ENCODE data around the gene RTL9.
"Not testable (repeated sequence)": the region's sequence is repeated elsewhere in the genome, so short reads cannot be mapped to it uniquely, and the experiment has no call there.

Gene RTL9

GRCh38 chrX:110358548-110358947 is at the start of gene RTL9:
Gene RTL9, plus strand, starts transcription at chrX:110358848. Its CDS starts 91,770 bp downstream, at chrX:110450618.
- no peak for DNase-seq

- DNase-seq, result no peak
Observed at GRCh38 chrX:110310000-110310790, 48.5 kb upstream of the RTL9 start.

GRCh38 chrX:110310896-110311295 is 47.8 kb upstream of the RTL9 start:
- DNase-seq, result no peak

GRCh38 chrX:110311437-110312230 is 47.0 kb upstream of the RTL9 start:
- no peak for DNase-seq

- no peak for DNase-seq
Observed at GRCh38 chrX:110315551-110315950, 43.1 kb upstream of the RTL9 start.

- DNase-seq, result no peak
Observed at GRCh38 chrX:110316351-110317060, 42.1 kb upstream of the RTL9 start.

DNA sequence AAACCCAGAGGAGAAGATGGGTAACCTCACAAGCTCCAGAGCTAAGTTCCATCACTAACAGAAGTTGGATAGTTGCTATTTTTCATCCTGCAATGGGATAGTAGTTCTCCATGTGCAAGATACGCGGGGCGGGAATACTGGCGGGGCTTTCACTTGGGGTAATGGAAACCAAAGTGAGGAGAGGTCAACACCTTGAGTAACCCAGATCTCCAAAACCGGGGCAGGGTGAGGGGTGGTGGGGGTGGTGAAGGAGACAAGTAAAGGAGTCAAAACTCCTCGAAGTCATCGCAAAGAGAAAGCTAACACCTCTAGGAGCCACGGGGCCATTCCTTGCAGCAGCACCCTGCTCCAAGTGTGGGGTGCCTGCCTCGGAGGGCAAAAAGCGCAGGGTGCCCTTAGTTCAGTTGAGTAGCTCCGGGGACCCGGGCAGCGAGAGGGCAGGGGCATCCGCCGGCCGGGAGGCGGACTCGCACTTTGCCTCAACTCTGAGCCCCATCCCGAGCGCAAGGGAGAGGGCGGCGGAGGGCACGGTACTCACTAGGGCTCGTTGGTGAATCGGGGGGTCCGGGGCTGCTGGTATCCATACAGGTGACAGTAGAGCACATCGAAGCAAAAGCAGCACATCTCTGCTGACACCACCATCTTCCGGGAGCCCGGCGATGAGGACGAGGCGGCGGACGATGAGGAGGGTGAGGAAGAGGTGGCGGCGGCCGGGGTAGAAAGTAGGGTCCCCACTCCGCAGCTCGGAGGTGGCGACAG is 41.4 kb upstream of the RTL9 start:
- DNase-seq, result no peak

GRCh38 chrX:110317820-110318663 is 40.6 kb upstream of the RTL9 start, which contains the start of gene AMMECR1:
Gene AMMECR1, minus strand, starts transcription at chrX:110318085. Its CDS starts 14 bp downstream, at chrX:110318071.
- peak; percentile 33 for DNase-seq

DNA sequence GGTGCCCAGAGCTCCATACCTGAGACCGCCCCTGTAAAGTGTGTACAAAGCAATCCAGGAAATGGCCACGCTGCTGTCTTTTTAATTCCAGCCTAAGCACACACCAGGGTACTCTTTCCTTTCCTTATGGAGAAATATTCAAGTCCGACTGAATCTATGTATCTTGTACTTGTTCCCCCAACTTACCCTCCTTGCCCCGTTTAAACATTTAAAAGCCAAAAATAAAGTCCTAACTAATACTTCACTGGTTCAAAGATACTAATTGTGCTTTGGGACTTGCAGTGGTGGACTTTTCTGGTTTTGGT is 40.0 kb upstream of the RTL9 start:
- DNase-seq, result no peak

- no peak for DNase-seq
Observed at GRCh38 chrX:110320381-110320987, 38.2 kb upstream of the RTL9 start.

DNA sequence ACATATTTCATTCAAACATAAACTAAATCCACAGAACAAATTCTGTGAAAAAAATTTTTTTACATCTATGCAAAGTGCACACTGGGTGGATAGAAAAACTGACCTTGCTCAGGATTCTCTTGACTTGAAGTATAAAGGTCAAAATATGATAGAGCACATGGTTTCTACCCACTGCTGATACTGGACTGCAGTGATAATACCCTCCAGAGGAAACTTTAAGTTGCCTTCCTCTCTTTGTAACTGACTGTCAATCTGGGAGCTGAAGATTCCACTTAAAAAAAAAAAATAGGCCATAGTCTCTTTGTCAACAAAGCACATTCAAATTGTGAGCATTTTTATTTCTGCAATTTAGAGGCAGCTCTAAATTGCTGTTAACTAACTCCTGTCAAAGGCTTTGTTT is 37.6 kb upstream of the RTL9 start:
- DNase-seq, result no peak

- DNase-seq, result no peak
Observed at GRCh38 chrX:110321670-110322069, 37.0 kb upstream of the RTL9 start.

DNA sequence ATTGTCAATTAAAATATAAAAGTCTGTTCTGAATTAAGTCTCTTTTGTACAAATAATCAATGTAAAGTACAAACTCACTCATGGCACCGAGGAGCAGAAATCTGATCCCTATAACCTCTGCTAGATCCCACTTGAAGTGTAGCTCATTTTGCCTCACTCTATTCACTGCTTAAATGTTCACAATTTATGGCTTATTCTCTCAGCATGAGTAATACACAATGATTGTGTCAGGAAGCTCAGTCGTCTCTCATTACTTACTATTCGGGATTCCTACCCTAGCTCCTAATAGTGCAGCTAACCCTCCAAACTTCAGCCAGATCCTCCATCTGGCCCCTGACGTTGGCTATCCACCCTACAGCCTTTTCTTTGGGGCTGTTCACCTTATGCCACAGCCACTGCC is 36.0 kb upstream of the RTL9 start:
- peak; percentile 89 for DNase-seq

GRCh38 chrX:110326712-110327111 is 31.9 kb upstream of the RTL9 start:
- no peak for DNase-seq

GRCh38 chrX:110327336-110327735 is 31.3 kb upstream of the RTL9 start:
- DNase-seq, result no peak

DNA sequence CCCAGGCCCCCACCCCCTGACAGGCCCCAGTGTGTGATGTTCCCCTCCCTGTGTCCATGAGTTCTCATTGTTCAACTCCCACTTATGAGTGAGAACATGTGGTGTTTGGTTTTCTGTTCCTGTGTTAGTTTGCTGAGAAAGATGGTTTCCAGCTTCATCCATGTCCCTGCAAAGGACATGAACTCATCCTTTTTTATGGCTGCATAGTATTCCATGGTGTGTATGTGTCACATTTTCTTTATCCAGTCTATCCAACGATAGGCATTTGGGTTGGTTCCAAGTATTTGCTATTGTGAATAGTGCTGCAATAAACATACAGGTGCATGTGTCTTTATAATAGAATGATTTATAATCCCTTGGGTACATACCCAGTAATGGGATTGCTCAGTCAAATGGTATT is 30.0 kb upstream of the RTL9 start:
- not testable (repeated sequence) for DNase-seq

DNA sequence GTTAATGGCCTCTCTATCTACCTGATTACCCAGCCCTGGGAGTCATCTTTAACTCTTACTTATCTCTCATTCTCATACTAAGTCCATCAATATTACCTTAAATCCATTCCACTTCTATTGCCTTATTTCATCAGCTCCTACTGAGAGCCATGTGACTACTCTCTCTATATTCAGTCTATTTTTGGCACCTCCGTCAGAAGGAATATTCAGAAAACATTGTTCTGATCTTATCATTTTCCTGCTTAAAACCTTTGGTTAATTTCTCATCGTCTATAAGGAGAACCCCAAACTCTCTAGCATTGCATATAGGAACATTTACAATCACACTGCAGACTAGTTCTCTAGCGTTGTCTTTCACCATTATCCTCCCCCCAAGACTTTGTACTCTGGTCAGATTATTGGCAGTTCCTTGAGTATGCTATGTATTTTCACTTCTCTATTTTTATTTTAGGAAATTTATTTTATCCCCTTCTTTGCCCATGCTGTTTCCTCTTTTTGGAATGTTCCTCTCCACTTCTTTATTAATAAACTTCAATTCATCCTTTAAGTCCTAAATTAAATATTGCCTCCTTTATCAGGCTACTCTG is 27.1 kb upstream of the RTL9 start:
- no peak for DNase-seq

DNA sequence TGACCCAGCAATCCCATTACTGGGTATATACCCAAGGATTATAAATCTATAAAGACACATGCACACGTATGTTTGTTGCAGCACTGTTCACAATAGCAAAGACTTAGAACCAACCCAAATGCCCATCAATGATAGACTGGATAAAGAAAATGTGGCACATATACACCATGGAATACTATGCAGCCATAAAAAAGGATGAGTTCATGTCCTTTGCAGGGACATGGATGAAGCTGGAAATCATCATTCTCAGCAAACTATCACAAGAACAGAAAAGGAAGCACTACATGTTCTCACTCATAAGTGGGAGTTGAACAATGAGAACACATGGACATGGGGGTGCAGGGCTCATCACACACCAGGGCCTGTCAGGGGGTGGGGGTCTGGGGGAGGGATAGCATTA is 25.2 kb upstream of the RTL9 start:
- not testable (repeated sequence) for DNase-seq

GRCh38 chrX:110338935-110339334 is 19.7 kb upstream of the RTL9 start:
- DNase-seq, result no peak

DNA sequence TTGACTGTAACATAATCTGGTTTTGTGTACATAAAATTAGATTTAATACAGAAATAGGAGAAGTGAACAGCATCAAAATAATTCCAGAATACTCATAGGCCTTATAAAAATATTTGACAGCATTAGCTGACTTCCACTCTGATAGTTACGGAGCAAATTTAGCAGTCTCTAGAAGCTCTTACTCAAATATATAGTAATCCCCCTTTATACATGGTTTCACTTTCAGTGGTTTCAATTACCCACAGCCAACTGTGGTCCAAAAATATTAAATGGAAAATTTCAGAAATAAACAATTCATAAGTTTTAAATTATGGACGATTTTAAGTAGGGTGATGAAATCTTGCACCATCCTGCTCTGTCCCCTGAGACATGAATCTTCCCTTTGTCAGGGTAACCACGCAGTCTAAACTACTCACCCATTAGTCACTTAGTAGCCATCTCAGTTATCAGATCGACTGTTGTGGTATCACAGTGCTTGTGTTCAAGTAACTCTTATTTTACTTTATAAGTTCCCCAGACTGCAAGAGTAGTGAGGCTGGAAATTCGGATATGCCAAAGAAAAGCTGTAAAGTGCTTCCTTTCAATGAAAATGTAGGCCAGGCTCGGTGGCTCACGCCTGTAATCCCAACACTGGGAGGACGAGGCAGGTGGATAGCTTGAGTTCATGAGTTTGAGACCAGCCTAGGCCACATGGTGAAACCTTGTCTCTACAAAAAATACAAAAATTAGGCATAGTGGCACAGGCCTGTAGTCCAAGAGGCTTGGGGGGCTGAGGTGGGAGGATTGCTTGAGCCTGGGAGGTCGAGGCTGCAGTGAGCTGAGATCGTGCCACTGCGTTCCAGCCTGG is 17.2 kb upstream of the RTL9 start:
- no peak for DNase-seq

Measured in NCI-H524 treated with DMSO at 0.1 percent for 48 hours (cell line).